HG02981 (cell line): ENCODE measurements around the gene FYB1.

Experiments
- ATAC-seq: cut with Tn5 transposase; IDR thresholded peaks from one replicate; pipeline ENCODE4 v1.9.1; 2021; ENCODE audit warnings: mild to moderate bottlenecking, moderate library complexity; ENCODE audit not compliant: unreplicated experiment

The FYB1 gene

GRCh38 chr5:39164016-39164415 is 55.3 kb downstream of the FYB1 start:
- no peak for ATAC-seq

- ATAC-seq = no peak
Observed at GRCh38 chr5:39161578-39161977, 57.8 kb downstream of the FYB1 start.

- ATAC-seq = no peak
Observed at GRCh38 chr5:39160576-39161213, 58.7 kb downstream of the FYB1 start.

- ATAC-seq = no peak
Observed at GRCh38 chr5:39159811-39160490, 59.4 kb downstream of the FYB1 start.

GRCh38 chr5:39158786-39159185 is 60.6 kb downstream of the FYB1 start:
- ATAC-seq = no peak

- no peak for ATAC-seq
Observed at GRCh38 chr5:39158127-39158593, 61.2 kb downstream of the FYB1 start.

- ATAC-seq = no peak
Observed at GRCh38 chr5:39157701-39158100, 61.7 kb downstream of the FYB1 start.

- no peak for ATAC-seq
Observed at GRCh38 chr5:39156082-39156481, 63.3 kb downstream of the FYB1 start.

GRCh38 chr5:39151745-39152144 is 67.6 kb downstream of the FYB1 start:
- no peak for ATAC-seq

- no peak for ATAC-seq
Observed at GRCh38 chr5:39149966-39150365, 69.4 kb downstream of the FYB1 start.

GRCh38 chr5:39148983-39149534 is 70.3 kb downstream of the FYB1 start:
- no peak for ATAC-seq

- no peak for ATAC-seq
Observed at GRCh38 chr5:39146831-39147540, 72.4 kb downstream of the FYB1 start.

GRCh38 chr5:39143151-39143860 is 76.1 kb downstream of the FYB1 start:
- no peak for ATAC-seq

- no peak for ATAC-seq
Observed at GRCh38 chr5:39140558-39141168, 78.7 kb downstream of the FYB1 start.

- ATAC-seq = no peak
Observed at GRCh38 chr5:39138892-39139291, 80.5 kb downstream of the FYB1 start.

GRCh38 chr5:39137819-39138451 is 81.4 kb downstream of the FYB1 start:
- no peak for ATAC-seq

- no peak for ATAC-seq
Observed at GRCh38 chr5:39137391-39137790, 82.0 kb downstream of the FYB1 start.

- no peak for ATAC-seq
Observed at GRCh38 chr5:39132792-39133191, 86.6 kb downstream of the FYB1 start.

- ATAC-seq = no peak
Observed at GRCh38 chr5:39132128-39132447, 87.3 kb downstream of the FYB1 start.
